ENCODE measurements around the gene IGDCC3.

- TF ChIP-seq, protein P1, sequence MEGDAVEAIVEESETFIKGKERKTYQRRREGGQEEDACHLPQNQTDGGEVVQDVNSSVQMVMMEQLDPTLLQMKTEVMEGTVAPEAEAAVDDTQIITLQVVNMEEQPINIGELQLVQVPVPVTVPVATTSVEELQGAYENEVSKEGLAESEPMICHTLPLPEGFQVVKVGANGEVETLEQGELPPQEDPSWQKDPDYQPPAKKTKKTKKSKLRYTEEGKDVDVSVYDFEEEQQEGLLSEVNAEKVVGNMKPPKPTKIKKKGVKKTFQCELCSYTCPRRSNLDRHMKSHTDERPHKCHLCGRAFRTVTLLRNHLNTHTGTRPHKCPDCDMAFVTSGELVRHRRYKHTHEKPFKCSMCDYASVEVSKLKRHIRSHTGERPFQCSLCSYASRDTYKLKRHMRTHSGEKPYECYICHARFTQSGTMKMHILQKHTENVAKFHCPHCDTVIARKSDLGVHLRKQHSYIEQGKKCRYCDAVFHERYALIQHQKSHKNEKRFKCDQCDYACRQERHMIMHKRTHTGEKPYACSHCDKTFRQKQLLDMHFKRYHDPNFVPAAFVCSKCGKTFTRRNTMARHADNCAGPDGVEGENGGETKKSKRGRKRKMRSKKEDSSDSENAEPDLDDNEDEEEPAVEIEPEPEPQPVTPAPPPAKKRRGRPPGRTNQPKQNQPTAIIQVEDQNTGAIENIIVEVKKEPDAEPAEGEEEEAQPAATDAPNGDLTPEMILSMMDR (IDR thresholded peaks at IDR 0.05) = no peak
- TF ChIP-seq POLR2A (IDR thresholded peaks at IDR 0.05) = no peak
Observed at GRCh38 chr15:65344214-65344913, 33.4 kb downstream of the IGDCC3 start.

All from body of pancreas (tissue), 4 donors.